ENCODE data around the gene HECTD3.
"Not testable (repeated sequence)": the region's sequence is repeated elsewhere in the genome, so short reads cannot be mapped to it uniquely, and the experiment has no call there.

The HECTD3 gene

DNA sequence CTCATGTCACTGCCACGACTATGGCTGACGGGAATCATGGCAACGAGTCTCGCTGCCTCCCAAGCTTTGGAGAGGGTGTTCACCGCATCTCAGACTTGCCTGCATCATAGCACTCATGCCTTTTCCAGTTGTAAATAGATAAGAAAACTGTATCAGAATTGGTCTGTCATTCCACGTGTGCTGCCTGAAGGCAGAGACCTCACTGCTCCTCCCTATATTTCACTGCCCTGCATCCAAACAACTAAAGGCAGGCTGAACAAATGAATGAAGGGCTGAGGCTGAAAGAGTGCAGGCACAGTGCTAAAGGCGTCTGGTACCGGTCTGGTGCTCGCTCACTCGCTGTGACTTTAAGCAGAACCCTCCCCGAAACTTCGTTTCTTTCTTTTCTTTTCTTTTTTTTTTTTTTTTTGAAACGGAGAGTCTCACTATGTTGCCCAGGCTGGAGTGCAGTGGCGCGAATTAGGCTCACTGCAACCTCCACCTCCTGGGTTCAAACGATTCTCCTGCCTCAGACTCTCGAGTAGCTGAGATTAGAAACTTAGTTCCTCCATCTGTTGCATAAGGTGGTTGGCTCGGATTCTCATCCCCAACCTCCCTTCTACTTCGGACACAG is 25.3 kb downstream of the HECTD3 start:
- DNase-seq: no peak

DNA sequence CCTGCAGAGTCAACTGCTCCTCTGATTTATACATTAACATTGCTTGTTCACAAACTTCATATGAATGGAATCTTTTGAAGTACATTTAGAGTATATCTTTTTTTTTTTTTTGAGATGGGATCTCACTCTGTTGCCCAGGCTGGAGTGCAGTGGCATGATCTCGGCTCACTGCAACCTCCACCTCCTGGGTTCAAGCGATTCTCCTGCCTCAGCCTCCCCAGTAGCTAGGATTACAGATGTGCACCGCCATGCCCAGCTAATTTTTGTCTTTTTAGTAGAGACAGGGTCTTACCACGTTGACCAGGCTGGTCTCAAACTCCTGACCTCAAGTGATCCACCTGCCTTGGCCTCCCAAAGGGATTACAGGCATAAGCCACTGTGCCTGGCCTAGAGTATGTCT is 33.8 kb downstream of the HECTD3 start:
- DNase-seq: not testable (repeated sequence)

DNA sequence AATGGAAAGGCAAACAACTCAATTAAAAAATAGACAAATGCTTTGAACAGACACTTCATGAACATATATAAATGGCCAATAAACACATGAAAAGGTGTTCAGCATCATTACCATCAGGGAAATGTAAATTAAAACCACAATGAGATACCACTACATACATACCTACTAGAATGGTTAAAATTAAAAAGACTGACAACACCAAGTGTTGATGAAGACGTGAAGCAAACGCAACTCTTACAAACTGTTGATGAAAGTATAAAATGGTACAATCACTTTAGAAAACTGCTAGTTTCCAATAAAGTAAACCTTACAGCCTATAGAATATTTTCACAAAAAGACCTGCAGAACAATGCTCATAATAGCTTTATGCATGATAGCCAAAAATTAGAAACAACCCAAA is 34.9 kb downstream of the HECTD3 start:
- no peak for DNase-seq

DNA sequence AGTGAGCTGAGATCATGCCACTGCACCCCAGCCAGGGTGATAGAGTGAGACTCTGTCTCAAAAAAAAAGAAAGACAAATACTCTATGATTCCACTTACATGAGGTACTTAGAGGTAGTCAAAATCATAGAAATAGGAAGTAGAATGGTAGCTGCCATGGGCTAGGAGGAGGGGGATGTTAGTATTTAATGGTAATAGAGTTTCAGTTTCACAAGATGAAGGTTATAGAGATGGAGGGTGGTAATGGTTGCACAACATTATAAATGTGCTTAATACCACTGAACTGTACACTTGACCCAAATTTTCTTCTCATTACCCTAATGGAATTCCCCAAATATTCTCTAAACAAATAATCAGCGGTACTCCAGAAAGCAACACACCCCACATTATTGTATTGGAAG is 37.5 kb downstream of the HECTD3 start:
- DNase-seq: no peak

DNA sequence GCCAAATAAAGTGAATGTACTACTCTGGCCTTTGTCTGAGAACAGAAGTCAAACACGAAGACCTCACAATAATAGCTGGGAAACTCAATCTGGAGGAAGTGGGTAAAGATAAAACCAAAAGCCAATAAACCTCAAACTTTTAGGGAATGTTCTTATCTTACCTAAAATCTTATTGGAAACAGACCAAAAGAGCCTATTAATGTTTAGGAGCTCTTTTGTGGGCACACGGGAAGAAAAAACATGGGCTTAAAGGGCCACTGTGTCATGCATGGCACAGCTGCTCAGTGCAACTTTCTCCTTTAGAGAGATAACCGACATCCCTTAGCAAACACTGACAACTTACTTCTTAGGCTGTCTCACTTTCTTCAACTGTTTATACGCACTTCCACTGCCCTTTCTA is 40.8 kb downstream of the HECTD3 start:
- no peak for DNase-seq

DNA sequence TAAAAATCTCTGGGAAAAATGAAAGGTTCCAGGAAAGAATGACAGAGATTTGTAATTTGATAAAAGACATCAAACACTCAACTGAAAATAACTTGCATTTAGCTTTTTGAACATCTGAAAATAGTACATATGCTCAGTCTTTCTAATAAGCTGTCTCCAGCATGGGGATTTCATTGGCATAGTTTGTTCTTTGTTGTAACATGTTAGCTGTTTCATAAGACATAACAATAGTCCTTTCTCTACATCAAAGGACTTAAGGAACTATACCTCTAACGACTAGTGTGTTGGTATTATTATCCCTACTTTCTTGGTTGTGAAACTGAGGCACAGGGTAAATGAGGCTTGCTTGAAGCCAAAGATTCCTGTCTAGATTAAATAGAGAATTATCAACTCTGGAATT is 46.7 kb downstream of the HECTD3 start:
- no peak for DNase-seq

DNA sequence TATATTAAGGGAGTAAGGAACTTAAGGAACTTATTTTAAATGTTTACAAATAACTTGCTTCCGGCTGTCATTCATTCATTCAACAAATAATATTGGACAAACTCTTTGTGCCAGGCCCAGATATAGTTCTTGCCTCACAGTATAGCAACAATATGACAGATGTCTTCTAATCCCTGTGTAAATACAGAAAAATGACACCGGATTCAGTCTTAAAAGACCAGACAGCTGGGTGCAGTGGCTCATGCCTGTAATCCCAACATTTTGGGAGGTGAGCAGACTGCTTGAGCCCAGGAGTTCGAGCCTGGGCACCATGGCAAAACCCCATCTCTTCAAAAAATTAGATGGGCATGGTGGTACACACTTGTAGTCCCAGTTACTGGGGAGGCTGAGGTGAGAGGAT is 48.4 kb downstream of the HECTD3 start:
- no peak for DNase-seq

DNA sequence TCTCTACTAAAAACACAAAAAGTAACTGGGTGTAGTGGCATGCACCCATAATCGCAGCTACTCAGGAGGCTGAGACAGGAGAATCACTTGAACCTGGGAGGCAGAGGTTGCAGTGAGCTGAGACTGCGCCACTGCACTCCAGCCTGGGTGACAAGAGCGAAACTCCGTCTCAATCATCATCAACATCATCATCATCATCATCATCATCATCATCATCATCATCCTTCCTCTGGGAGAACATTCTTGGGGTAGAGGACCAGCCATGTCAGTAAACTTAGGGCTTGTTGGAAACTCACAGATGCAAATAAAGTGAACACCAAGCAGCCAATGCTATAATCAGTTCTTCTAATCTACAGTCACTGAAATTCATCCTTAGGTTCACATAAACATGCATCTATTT is 49.1 kb downstream of the HECTD3 start:
- DNase-seq: not testable (repeated sequence)

DNA sequence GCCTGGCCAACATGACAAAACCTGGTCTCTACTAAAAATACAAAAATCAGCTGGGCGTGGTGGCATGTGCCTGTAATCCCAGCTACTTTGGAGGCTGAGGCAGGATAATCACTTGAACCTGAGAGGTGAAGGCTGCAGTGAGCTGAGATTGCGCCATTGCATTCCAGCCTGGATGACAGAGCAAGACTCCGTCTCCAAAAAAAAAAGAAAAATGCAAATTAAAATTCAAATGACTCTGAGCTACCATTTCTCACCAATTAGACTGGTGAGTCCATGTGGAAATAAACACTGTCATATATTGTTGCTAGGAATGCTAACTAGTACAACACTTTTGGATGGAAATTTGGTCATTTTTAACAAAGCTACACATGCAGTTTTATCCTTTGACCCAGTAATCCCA is 53.6 kb downstream of the HECTD3 start:
- DNase-seq: not testable (repeated sequence)

DNA sequence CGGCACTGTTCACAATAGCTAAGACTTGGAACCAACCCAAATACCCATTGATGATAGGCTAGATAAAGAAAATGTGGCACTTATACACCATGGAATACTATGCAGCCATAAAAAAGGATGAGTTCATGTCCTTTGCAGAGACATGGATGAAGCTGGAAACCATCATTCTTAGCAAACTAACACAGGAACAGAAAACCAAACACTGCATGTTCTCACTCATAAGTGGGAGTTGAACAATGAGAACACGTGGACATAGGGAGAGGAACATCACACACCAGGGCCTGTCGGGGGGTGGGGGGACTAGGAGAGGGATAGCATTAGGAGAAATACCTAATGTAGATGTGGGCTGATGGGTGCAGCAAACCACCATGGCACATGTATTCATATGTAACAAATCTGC is 55.0 kb downstream of the HECTD3 start:
- DNase-seq: not testable (repeated sequence)

All from activated CD4-positive, alpha-beta T cell treated with anti-CD3 and anti-CD28 coated beads, Interleukin-2, amount 50 U/mL, for 48 hours (primary cell).